NOMO-1 (cell line): ENCODE measurements around the gene INTS7.
"Not testable (repeated sequence)": the region's sequence is repeated elsewhere in the genome, so short reads cannot be mapped to it uniquely, and the experiment has no call there.

Experiments used
- DNase-seq, 2 experiments: peaks; one replicate each; lab custom pipeline; 2025; ENCODE audit not compliant: unreplicated experiment in 2 of 2; lab: John Stamatoyannopoulos, UW

The INTS7 gene

DNA sequence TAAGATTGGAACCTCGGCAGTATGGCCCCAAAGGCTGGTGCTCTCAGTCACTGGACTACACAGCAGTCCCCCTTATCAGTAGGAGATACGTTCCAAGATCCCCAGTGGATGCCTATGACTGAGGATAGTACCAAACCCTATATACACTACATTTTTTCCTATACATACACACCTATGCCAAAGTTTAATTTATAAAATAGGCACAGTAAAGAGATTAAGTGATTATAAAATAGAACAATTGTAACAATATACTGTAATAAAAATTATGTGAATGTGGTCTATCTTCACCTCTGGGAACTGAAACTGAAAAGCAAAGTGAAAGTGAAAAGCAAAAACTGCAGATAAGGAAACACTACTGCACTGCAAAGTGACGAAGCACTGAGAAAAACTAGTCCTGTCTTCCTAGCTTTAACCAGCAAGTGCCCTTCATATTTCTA is 96.8 kb downstream of the INTS7 start:
- DNase-seq, result peak in 1 of 2 experiments; percentile 60

DNA sequence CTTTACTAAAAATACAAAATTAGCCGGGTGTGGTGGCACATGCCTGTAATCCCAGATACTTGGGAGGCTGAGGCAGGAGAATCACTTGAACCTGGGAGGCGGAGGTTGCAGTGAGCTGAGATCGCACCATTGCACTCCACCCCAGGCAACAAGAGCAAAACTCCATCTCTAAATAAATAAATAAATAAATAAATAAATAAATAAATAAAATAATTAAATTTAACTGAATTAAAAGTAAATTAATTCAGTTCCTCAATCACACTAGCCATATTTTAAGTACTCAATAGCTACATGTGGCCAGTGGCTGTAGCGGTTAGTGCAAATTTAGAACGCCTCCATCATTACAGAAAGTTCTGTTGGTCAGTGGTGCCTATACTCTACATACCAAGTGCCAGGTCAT is 97.9 kb downstream of the INTS7 start:
- DNase-seq, result not testable (repeated sequence)

DNA sequence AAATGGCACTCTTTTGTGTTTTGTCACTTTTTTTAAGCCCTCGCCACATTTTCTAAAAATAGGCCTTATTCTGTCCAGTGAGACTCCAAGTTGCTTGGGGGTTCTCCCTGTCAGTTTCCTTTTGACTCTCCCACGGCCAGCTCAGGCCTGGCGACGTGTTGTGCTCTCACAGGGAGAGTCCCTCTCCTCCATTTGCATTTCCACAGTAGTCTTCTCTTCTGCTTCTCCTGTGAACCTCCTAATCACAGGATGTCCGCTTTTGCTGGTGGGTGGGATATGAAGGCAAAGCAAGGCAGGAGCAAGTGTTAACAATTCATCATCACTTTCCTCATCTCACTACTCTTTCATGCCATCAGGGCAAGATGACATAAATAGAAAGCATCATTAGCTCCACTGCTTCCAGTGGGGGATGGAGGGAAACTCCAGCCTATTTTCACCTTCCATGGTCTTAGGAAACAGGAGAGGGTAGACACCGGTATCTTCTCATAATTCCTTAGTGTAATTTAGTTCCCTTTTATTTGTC is 99.8 kb downstream of the INTS7 start:
- no peak for DNase-seq

GRCh38 chr1:211933946-211934714 is 101.2 kb downstream of the INTS7 start:
- no peak for DNase-seq

DNA sequence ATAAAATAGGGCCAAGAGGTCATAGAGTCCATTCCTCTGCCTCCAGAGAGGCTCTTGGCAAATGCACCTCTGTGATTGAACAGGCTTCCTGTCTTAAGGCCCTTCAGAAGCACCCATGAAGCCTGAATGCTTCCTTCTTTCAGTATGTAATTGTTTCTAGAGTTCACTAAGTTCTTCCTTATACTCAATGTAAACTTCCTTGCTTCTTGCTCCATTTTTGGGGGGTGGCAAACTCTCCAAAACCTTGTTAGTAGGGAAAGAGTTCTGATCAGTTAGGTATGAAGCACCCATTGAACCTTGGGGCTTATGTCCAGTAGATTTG is 102.5 kb downstream of the INTS7 start:
- DNase-seq, result no peak

- no peak for DNase-seq
These were observed 103.0 kb downstream of the INTS7 start for GRCh38 chr1:211932231-211932932.

- DNase-seq, result no peak
These were observed 105.7 kb downstream of the INTS7 start for GRCh38 chr1:211929683-211930082.

DNA sequence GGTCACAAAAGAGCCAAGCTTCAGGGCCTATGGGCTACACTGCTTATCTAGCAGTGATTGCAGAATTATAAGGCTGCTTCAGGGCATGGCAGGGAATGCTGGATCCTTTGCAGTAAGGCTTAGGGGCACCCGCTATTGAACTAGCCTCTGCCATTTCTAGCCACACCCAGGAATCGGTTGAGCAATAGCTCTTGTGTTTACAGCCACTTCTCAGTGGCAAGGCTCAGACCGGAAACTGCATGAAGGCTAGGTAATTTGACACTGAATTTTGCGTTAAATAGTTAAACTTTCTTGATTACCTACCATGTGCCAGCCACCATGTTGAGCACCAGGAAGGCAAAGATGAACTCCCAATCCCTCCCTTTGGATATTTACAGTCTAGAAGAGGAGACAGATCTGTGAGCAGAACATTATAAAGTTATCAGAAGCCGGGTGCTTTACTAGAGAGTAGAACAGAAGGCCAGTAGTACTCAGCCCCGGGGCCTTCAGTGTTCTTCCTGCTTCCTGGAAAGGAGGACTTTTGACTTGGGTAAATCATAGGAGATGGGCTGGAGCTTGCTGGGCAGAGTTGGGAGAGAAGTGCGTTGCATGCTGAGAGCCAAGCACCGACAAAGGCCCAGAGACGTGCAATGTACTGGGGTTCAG is 106.2 kb downstream of the INTS7 start:
- peak; percentile 62 to 83 for DNase-seq

DNA sequence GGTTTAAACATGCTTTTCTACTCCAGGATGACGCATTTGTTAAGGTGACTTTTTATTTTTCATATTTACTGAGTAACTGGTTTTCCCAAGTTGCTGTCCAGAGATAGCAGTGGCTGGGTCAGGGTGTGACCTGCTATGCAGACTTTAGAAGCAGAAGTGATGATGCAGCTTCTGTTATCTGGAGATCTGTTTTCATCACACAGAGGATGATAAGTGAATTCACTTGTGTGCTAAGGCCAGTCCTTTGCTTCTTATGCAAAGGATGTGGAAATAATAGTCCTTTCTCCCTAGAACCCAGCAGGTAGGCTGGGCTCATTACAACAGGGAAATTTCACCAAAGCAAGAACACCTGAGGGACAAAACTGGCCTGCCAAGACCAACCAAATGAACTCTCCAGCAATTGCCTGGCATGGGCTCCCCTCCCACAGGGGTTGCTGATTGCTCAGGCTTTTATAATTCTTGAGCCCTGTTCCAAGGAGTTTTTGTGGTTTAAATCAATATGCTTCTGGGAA is 107.0 kb downstream of the INTS7 start:
- DNase-seq, result peak in 1 of 2 experiments; percentile 13

GRCh38 chr1:211925016-211925415 is 110.3 kb downstream of the INTS7 start:
- DNase-seq, result no peak

GRCh38 chr1:211924256-211924655 is 111.1 kb downstream of the INTS7 start:
- DNase-seq, result no peak

DNA sequence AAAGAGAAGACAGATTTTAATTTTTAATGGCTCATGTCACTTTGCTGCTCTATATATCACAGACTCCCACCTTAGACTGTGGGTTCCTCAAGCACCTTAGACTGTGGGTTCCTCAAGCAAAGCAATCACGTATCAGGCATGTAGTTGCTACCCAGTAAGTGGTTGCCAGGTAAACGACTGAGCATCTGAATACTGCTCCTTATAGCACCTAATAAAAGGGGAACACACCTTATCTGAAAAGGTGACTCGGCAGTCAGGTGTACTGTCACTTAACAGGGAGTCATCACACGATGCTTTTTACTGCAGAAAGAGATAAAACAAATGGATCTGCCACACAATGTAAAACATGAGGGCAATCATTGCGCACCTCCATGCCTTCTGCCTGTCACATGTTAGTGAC is 112.3 kb downstream of the INTS7 start:
- DNase-seq, result no peak

DNA sequence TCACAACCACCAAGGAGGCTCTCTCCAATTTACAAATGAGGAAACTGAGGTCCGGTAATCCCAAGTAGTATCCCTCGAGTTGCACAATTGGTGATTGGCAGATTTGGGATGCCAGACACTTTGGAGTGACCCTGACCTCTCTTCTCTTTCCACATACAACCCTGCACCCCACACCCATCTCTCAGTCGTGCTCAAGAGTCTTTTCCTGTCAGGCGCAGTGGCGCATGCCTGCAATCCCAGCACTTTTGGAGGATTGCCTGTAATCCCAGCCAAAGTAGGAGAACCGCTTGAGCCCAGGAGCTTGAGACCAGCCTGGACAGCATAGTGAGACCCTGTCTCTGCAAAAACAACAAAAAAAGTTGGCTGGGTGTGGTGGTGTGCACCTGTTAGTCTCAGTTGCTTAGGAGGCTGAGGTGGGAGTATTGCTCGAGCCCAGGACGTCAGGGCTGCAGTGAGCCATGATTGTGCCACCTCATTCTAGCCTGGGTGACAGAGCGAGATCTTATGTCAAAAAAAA is 113.7 kb downstream of the INTS7 start:
- no peak for DNase-seq

DNA sequence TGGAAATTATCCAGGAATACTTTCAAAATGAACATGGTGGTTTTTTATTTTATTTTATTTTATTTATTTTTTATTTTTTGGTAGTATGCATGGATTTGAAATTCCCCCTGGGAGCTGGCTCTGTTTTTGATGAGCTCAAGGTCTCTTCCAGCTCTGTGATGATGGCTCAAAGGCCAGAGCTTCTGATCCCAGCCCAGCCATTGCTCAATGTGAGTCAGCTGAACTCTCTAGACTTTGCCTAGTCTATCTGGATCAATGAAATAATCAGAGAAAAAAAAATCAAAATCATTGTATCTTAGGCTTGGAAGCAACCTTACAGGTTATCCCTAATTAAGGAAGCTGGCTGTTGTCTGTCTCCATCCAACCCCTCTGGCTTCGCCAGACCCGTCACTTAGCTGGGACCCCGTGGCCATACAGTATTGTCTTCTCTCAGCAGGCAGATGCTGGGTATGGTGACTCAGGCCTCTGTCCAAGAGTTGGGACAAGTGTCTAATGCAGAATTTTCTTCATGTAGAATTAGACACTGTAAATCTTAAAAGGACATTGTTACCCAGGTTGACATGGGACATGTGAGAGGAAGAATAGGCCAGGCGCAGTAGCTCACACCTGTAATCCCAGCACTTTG is 114.6 kb downstream of the INTS7 start:
- no peak for DNase-seq

GRCh38 chr1:211920141-211920572 is 115.2 kb downstream of the INTS7 start:
- no peak for DNase-seq

DNA sequence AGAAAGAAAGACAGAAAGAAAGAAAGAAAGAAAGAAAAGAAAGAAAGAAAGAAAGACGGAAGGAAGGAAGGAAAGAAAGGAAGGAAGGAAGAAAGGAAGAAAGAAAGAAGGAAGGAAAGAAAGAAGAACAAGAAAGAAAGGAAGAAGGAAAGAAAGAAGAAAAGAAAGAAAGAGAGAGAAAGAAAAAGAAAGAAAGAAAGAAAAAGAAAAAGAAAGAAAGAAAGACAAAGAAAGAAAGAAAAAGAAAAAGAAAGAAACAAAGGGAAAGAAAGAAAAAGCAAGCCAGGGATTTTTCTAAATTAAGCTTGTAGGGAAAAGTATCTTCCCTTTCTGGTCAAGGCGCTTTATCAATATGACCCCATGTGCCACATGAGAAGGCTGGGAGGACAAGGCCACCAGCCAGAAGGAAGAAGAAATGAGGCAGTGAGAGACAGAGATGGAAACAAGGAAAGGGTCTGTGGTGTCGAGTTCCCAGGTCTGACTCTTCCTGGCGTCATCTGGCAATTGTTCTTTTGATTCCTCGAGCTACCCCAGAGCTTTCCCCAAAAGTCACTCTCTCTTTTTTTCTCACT is 116.4 kb downstream of the INTS7 start:
- no peak for DNase-seq

DNA sequence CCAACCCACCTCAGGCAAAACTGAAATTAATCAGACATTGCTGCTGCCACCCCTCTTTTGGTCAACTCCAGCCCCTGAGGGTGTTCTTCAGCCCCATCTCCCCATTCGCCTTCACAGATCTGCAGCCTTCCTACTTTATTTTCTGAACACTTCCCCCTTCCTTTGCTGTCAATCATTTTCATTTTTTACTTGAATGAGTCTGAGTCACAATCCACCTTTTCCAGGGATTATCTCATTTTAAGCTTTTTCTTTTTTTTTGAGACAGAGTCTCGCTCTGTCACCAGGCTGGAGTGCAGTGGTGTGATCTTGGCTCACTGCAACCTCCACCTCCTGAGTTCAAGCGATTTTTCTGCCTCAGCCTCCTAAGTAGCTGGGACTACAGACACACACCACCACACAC is 118.9 kb downstream of the INTS7 start:
- DNase-seq, result not testable (repeated sequence)

- no peak for DNase-seq
These were observed 119.4 kb downstream of the INTS7 start for GRCh38 chr1:211915924-211916323.

DNA sequence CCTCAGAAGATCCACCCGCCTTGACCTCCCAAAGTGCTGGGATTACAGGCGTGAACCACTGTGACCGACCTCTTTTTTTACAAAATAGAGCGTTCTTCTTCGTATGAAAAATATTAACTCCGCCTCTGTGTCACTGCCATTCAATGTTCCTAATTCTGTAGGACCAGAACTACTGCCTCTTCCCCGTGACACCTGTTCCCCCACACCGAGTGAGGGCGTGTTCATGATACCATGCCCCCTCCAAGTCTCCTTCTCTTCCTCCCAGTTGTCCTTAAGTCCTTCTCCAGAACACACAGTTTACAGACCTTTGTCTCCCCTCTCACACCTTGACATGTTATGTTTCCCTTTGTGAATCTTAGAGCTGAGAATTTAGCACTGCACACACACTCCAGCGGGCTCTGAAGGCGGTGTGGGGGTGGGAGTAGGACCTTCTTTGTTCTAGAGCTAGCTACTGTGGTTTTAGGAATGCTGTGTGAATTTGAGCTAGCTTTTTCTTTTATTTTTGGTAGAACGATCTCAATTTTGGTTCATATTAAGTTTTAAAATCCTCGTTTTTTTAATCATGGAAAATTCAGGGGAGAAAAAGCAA is 122.4 kb downstream of the INTS7 start:
- no peak for DNase-seq

GRCh38 chr1:211912038-211912437 is 123.3 kb downstream of the INTS7 start:
- no peak for DNase-seq
